HepG2 (cell line): ENCODE measurements around the gene SIAH3.

Source experiments
- EP300 ChIP-seq, 3 experiments: sonication (generic) in 1 of 3; formaldehyde crosslinking in 1 of 3; IDR thresholded peaks; 2 replicates each; pipeline versions ENCODE4 v1.5.1 to v1.6.1; 2011 to 2020; ENCODE audit warnings: low read depth in 2 of 3, low read length in 2 of 3, borderline replicate concordance in 1 of 3, improper control_type of control experiment in 1 of 3, mild to moderate bottlenecking in 1 of 3, missing genetic modification reagents in 1 of 3, moderate library complexity in 1 of 3
- TF ChIP-seq, protein P1 (sequence below): sonication (generic); formaldehyde crosslinking; IDR thresholded peaks from 2 replicates; pipeline ENCODE4 v1.4.0; 2020; ENCODE audit warnings: missing genetic modification reagents

DNA sequence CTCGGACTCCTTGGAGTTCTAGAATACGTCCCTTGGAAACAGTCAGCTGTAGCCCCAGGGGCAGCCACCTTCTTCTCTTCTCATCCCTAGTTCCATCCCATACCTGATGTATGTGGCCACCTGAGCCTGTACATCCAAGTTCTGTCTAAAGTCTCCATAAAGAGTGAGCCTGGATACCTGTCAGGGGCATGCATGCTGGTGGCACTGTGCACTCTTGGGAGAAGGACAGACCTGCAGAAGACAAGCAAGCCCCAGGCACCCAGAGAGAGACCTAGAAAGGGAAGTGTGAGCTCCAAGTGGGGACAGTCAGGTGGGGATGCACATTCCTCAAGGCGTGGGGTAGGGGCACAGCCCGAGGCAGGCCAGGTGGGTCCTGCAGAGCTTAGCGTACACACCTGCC, 21.4 kb downstream of the SIAH3 start:
- TF ChIP-seq, protein P1, sequence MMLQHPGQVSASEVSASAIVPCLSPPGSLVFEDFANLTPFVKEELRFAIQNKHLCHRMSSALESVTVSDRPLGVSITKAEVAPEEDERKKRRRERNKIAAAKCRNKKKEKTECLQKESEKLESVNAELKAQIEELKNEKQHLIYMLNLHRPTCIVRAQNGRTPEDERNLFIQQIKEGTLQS (CRISPR knock-in tag) = no peak
- TF ChIP-seq EP300 (IDR thresholded peaks at IDR 0.05; ENCODE audit: low read depth in 2 of 2, low read length in 2 of 2) = no peak
- no peak for TF ChIP-seq EP300 (CRISPR knock-in tag; IDR thresholded peaks at IDR 0.05; ENCODE audit: borderline replicate concordance)
